ENCODE measurements around the gene CTBP2.

DNA sequence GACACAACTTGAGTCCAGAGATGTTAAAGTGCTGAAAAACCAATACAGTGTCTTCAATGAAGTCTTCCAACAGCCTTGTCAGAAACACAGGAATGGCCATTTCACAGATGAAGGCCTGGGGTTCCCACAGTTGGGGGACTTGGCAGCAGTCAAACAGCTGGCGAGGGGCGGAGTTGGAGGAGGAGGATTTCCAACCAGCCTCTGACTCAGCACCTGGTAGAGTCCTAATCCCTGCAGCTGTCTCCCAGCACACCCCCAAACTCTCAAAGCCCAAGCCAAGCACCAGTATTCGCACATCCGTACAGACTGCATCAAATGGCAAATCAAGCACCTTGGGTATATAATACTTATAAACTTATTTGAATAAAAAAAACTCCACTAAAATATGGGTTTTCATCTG is 28.0 kb downstream of the CTBP2 start:
- TF ChIP-seq, protein P1, sequence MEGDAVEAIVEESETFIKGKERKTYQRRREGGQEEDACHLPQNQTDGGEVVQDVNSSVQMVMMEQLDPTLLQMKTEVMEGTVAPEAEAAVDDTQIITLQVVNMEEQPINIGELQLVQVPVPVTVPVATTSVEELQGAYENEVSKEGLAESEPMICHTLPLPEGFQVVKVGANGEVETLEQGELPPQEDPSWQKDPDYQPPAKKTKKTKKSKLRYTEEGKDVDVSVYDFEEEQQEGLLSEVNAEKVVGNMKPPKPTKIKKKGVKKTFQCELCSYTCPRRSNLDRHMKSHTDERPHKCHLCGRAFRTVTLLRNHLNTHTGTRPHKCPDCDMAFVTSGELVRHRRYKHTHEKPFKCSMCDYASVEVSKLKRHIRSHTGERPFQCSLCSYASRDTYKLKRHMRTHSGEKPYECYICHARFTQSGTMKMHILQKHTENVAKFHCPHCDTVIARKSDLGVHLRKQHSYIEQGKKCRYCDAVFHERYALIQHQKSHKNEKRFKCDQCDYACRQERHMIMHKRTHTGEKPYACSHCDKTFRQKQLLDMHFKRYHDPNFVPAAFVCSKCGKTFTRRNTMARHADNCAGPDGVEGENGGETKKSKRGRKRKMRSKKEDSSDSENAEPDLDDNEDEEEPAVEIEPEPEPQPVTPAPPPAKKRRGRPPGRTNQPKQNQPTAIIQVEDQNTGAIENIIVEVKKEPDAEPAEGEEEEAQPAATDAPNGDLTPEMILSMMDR (conservative IDR thresholded peaks at IDR 0.05; ENCODE audit: low read depth, low read length) = no peak
- TF ChIP-seq EZH2 (IDR thresholded peaks at IDR 0.05; ENCODE audit: borderline replicate concordance, low read depth, low read length, poor library complexity, severe bottlenecking) = no peak
